GM12874 (cell line): ENCODE results near the gene SCAMP4.

Experiments used
- TF ChIP-seq, protein P1 (sequence below): IDR thresholded peaks from 2 replicates; pipeline ENCODE4 v1.5.1; 2011; ENCODE audit warnings: low read depth, mild to moderate bottlenecking, control low read depth, low read length, moderate library complexity; ENCODE audit not compliant: insufficient read depth

Gene SCAMP4

DNA sequence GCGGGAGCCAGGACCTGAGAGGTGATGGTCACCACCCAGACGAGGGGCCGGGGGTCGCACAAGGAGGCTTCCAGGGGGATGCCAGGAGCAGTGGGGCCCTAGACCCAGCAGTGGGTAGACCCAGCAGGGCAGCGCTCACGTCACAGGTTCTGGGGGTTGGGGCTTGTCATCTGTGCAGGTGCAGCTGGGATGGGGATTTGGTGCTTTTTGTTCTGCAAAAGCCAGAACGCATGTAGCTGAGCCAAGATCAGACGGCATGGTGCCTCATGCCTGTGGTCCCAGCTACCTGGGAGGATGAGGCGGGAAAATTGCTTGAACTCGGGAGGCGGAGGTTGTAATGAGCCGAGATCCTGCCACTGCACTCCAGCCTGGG lies 50.9 kb downstream of the SCAMP4 start:
- TF ChIP-seq, protein P1, sequence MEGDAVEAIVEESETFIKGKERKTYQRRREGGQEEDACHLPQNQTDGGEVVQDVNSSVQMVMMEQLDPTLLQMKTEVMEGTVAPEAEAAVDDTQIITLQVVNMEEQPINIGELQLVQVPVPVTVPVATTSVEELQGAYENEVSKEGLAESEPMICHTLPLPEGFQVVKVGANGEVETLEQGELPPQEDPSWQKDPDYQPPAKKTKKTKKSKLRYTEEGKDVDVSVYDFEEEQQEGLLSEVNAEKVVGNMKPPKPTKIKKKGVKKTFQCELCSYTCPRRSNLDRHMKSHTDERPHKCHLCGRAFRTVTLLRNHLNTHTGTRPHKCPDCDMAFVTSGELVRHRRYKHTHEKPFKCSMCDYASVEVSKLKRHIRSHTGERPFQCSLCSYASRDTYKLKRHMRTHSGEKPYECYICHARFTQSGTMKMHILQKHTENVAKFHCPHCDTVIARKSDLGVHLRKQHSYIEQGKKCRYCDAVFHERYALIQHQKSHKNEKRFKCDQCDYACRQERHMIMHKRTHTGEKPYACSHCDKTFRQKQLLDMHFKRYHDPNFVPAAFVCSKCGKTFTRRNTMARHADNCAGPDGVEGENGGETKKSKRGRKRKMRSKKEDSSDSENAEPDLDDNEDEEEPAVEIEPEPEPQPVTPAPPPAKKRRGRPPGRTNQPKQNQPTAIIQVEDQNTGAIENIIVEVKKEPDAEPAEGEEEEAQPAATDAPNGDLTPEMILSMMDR, result no peak

DNA sequence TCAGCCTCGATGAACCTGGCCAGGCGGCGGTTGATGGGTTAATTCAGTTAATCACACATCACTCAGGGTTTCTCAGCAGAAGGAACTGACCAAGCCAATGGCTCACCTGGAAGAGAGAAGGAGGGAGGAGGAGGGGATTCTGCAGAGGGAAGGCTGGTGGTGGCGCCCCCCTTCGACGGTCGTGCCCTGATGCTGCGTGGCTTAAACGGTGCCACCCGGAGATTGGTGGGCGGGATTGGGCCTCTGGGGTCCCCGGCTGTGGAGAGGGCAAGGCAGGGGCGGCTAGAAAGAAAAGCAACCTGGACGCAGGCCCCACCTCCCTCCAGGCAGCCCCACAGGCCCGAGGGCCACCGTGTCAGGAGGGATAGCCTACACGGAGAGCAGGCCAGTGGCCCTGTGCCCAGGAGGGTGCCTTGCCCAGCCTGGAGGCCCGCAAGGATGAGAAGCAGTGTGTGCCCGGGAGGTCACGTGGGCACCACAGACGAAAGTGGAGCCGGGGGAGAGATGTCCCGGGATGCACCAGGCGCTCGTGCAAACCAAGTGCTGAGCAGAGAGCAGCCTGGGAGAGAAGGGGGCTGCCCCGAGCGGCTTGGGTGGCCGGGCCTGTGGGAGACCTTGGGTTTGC lies 51.8 kb downstream of the SCAMP4 start:
- TF ChIP-seq, protein P1, result no peak

DNA sequence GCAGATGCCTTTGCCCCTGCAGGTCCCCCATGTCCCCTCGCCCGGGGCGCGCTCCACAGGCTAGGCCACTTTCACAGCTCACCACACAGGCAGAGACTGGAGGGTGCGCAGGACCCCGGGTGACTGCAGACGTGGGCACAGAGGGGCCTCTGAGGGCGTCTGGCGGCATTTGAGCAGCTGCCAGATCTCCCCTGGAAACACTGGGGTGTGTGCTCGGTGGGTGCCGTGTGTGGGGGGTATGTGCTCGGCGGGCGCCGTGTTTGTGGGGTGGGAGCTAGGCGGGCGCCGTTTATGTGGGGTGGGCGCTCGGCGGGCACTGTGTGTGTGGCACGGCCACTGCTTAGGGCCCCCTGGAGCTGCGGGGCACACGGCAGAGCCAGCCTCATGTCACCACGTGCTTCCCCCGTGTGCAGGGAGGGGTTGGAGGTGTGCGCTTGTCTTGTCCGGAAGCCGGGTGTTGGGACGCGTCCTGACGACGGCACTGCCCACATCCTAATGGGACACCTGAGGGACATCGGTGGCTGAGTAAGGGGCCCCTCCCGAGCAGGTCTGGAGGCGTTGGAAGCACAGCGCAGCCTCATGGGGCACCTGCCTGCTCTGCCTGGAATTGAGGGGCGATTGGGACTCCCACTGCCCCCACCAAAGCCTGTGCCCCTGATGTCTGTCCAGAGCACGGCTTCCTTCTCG lies 52.5 kb downstream of the SCAMP4 start:
- TF ChIP-seq, protein P1, result no peak

DNA sequence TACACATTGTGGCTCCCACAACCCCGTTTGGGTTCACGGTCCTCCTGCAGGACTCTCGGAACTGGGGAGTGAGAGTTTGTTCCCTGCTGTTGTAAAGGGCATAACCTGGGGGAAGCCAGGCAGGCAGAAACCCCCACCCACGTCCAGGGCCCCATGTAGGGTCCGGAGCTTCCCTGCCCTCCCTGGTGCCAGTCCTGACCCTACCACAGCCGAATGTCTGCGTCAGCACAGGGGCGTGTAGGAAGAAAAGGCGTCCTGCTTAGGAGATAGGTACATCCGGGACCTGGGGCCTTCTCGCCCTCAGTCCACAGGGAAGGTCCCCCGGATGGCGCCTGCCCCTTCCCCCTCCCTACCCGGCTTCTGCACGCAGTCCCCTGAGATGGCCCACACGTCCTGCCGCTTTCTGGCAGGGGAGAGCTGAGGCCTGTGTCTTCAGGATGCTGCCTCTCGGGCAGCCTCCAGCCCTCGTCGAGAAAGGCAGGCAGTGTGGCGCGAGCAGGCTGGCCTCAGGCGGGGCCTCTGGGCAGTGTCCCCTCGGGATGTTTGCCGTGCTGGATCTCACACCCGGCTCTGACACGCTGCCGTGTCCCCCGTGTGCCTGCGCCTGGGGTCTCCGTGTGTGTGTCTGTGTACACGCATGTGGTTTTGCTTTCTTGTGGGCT lies 54.9 kb downstream of the SCAMP4 start:
- TF ChIP-seq, protein P1, result no peak

DNA sequence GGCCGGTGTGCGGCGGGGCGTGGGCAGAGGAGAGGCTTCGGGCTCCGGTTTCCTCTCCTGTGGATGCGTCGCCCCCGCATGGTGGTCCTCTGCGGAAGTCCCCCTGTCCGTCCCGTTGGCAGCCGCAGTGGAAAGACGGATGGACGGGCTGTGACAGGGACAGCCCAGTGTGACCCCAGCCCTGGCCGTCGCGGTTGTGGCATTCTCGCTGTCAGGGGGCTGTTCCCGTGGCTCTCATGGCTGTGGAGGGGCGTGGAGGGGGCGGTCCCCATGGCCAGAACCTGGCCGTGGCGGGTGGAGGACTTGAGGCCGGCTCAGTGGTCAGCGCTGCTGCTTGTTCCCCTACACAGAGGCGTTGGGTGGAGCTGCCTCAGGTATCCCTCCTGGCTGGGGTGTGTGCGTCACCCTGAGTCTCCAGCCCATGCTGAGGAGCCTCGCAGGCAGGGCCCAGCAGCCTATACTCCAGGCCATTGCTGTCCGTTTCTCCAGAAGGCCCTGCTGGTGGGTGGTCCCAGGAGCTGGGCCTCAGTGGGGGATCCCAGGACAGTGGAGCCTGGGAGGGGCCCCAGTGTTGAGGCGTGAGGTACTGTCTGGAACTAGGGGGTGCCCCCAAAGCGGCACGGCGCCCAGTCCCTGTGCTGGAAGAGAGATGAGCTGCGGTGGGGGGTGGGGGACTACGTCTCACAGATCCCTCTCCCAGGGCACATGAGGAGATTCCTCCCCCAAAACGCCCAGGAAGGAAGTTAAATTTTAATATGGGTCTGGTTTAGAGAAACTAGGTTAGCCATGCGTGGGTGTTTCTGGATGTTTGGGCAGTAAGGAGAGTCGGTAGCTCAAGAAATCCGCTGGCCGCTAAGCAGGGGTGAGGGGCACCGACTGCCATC lies 56.0 kb downstream of the SCAMP4 start:
- TF ChIP-seq, protein P1, result no peak

DNA sequence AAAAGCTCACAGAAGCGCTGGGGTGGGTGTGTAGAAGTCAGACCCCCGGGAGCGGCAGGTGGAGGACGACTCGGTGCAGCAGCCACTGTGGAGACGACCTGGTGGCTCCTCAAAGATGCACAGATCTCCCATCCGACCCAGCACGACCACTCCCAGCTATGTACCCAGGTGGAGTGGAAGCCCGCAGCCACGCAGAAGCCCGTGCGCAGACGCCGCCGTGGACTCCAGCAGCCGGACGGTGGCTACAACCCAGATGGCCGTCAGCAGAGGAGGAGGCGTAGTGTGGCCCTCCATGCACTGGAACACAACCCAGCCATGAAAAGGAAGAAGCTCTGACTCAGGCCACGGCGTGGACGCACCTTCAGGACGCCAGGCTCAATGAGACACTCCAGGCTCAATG lies 57.5 kb downstream of the SCAMP4 start:
- TF ChIP-seq, protein P1, result no peak

DNA sequence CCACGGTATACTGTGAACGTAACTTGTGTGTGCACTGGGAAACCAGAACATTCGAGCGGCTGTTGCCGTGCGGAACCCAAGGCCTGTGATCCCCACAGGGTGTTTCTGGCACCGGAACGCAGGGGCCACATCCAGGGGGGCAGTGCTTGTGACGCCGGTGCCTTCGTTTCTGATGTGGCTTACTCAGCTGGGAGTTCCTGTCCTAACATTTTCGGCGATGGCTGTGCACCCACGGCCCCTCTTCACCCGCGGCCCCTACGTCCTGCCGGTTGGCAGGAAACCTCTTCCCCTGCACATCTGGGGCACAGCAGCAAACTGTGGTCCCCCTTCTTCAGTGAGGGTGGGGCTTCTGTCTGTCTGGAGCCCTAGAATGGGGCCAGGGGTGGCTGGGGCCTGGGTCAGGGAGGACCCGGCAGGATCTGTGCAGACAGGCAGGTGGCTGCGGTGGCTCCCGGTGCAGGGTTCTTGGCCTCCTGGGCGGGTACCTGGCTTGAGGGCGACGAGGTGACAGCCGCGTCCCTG lies 61.9 kb downstream of the SCAMP4 start:
- TF ChIP-seq, protein P1, result no peak
